Endothelial cell of umbilical vein (primary cell): ENCODE data around the gene CHRNA3. TPM values are rescaled to one million over a fixed set of nuclear protein-coding genes. Genes with fewer than 3 reads are reported as not detected.

ENCODE experiments used
- BruUV-seq: library from RNA; stranded (reverse); fragments of 400-500 nt; replicated peaks from 2 replicates; lab custom pipeline; 2021; lab: Mats Ljungman, UMichigan
- CTCF ChIA-PET: fragments of 300-600, 350-600 bp; sonication (Branson Sonifier 250); formaldehyde crosslinking; loops from one replicate; lab custom pipeline; 2021; ENCODE audit warnings: antibody characterized with exemption, inconsistent platforms; lab: Charles Lee
- POLR2A ChIA-PET: fragments of 300-600, 350-600 bp; sonication (Branson Sonifier 250); formaldehyde crosslinking; loops from one replicate; lab custom pipeline; 2021; ENCODE audit warnings: antibody characterized with exemption, inconsistent platforms; lab: Charles Lee
- DNase-seq: peaks from one replicate; pipeline ENCODE4 v3.0.0-alpha.2; 2011; ENCODE audit warnings: low read depth, low spot score
- FAIRE-seq: peaks from 2 replicates; lab custom pipeline; 2011; peaks lifted over from hg19 to GRCh38; lab: Jason Lieb, UNC
- H2AFZ ChIP-seq: 2 replicates; pipeline ENCODE4 v1.6.0; 2012; ENCODE audit warnings: low read depth, low read length, control low read depth, inconsistent platforms
- H3K27ac ChIP-seq: 2 replicates; pipeline ENCODE4 v1.5.1; 2011; ENCODE audit warnings: low read depth, mild to moderate bottlenecking, control low read depth, low read length, moderate library complexity; ENCODE audit not compliant: insufficient read depth
- H3K27me3 ChIP-seq, 2 experiments: 2 replicates each; pipeline versions ENCODE4 v1.6.0 to v1.6.1; 2011; ENCODE audit warnings: low read length in 2 of 2, mixed read lengths in 1 of 2; ENCODE audit not compliant: control insufficient read depth in 2 of 2, insufficient read depth in 2 of 2
- H3K36me3 ChIP-seq, 2 experiments: 2 replicates in 1 of 2; 3 replicates in 1 of 2; pipeline ENCODE4 v1.5.1; 2011; ENCODE audit warnings: low read length in 2 of 2, mild to moderate bottlenecking in 1 of 2, moderate library complexity in 1 of 2; ENCODE audit not compliant: control insufficient read depth in 2 of 2, insufficient read depth in 2 of 2; ENCODE audit errors: extremely low read depth in 1 of 2
- H3K4me1 ChIP-seq: 3 replicates; pipeline ENCODE4 v1.5.1; 2011; ENCODE audit warnings: mild to moderate bottlenecking, low read length; ENCODE audit not compliant: control insufficient read depth, insufficient read depth; ENCODE audit errors: extremely low read depth
- H3K4me2 ChIP-seq: 2 replicates; pipeline ENCODE4 v1.6.1; 2011; ENCODE audit warnings: low read length, control low read depth, mixed read lengths; ENCODE audit not compliant: insufficient read depth
- H3K4me3 ChIP-seq, 3 experiments: fragments of 200-600 bp in 1 of 3; sonication (generic), shearing (Covaris generic) in 1 of 3; replicated peaks in 1 of 3; 2 replicates each; pipeline ENCODE4 v1.5.1; 2011 to 2016; ENCODE audit warnings: control low read depth in 3 of 3, low read length in 3 of 3, mild to moderate bottlenecking in 2 of 3, inconsistent platforms in 1 of 3, low read depth in 1 of 3, moderate library complexity in 1 of 3; ENCODE audit not compliant: insufficient read depth in 1 of 3
- H3K79me2 ChIP-seq: 2 replicates; pipeline ENCODE4 v1.6.0; 2012; ENCODE audit warnings: low read length, inconsistent platforms; ENCODE audit not compliant: control insufficient read depth, insufficient read depth
- H3K9ac ChIP-seq: replicated peaks from 2 replicates; pipeline ENCODE3; 2011; ENCODE audit warnings: low read length, control low read depth; ENCODE audit not compliant: insufficient read depth; ENCODE audit errors: extremely low read depth
- H3K9me1 ChIP-seq: replicated peaks from 3 replicates; pipeline ENCODE4 v1.6.0; 2011; ENCODE audit warnings: mild to moderate bottlenecking, low read length; ENCODE audit not compliant: control insufficient read depth, insufficient read depth; ENCODE audit errors: extremely low read depth
- H3K9me3 ChIP-seq: replicated peaks from 2 replicates; pipeline ENCODE4 v1.5.1; 2012; ENCODE audit warnings: low read length, inconsistent platforms; ENCODE audit not compliant: control insufficient read depth, insufficient read depth
- H4K20me1 ChIP-seq: replicated peaks from 2 replicates; pipeline ENCODE3; 2011; ENCODE audit warnings: mild to moderate bottlenecking, low read length; ENCODE audit not compliant: control insufficient read depth, insufficient read depth; ENCODE audit errors: extremely low read depth
- CTCF ChIP-seq, 2 donors: IDR thresholded peaks; 1 replicate in 1 of 2; 2 replicates in 1 of 2; pipeline ENCODE4 v1.5.1; 2011; ENCODE audit warnings: low read length in 2 of 2, mild to moderate bottlenecking in 2 of 2, moderate library complexity in 2 of 2, control low read depth in 1 of 2, inconsistent platforms in 1 of 2, low read depth in 1 of 2; ENCODE audit not compliant: insufficient read depth in 1 of 2; ENCODE audit errors: extremely low read depth in 1 of 2
- EZH2 ChIP-seq: IDR thresholded peaks from 2 replicates; pipeline ENCODE4 v1.6.1; 2012; ENCODE audit warnings: borderline replicate concordance, low read depth, mild to moderate bottlenecking, moderate library complexity, low read length, inconsistent platforms; ENCODE audit not compliant: severe bottlenecking
- FOS ChIP-seq: IDR thresholded peaks from 2 replicates; pipeline ENCODE4 v1.6.1; 2011; ENCODE audit warnings: mild to moderate bottlenecking, low read length, moderate library complexity, borderline replicate concordance; ENCODE audit not compliant: insufficient read depth
- GATA2 ChIP-seq: IDR thresholded peaks from 2 replicates; pipeline ENCODE4 v1.7.0; 2011; ENCODE audit warnings: low read depth, mild to moderate bottlenecking, moderate library complexity, mixed read lengths, low read length; ENCODE audit not compliant: insufficient read length, insufficient read depth
- MAX ChIP-seq: IDR thresholded peaks from 2 replicates; pipeline ENCODE4 v1.6.1; 2011; ENCODE audit not compliant: insufficient read depth, insufficient read length
- MYC ChIP-seq: IDR thresholded peaks from one replicate; pipeline ENCODE4 v1.6.1; 2011; ENCODE audit warnings: mild to moderate bottlenecking, low read depth, low read length
- POLR2A ChIP-seq: IDR thresholded peaks from 2 replicates; pipeline ENCODE4 v1.6.1; 2012; ENCODE audit warnings: low read depth, mild to moderate bottlenecking, control low read depth, low read length
- POLR2AphosphoS5 ChIP-seq: IDR thresholded peaks from 2 replicates; pipeline ENCODE4 v1.6.1; 2012; ENCODE audit warnings: low read depth, mild to moderate bottlenecking, control low read depth, low read length, moderate library complexity; ENCODE audit not compliant: insufficient read depth
- dilution Hi-C: fragments of 300-500 bp; cut with MboI; formaldehyde crosslinking; loops from one replicate; pipeline ENCODE4 v1.15.0; 2019; ENCODE audit warnings: low sequenced_read_pairs; ENCODE audit not compliant: extremely low pct_ligation_motif_present
- intact Hi-C: fragments of 100-400 bp; cut with micrococcal nuclease; formaldehyde crosslinking; loops from one replicate; pipeline ENCODE4 v1.10.0; 2022
- polyA plus RNA-seq, 4 experiments: library from polyadenylated mRNA; depleted of rRNA in 3 of 4; stranded (reverse) in 3 of 4; unstranded in 1 of 4; fragments of >200 nt; gene quantifications; 2 replicates each; pipeline versions ENCODE4 v1.2.1 to v1.2.3, GENCODE V29; 2011 to 2012; ENCODE audit warnings: missing spikeins in 1 of 4
- total RNA-seq: library from RNA; stranded (reverse); gene quantifications from 2 replicates; pipeline ENCODE4 v1.2.3, GENCODE V29; 2021

The CHRNA3 gene
- total and polyA plus RNA-seq, 2 donors (not counting 3 experiments of a cell fraction or from before 2014, with no cell fraction given) = not detected

GRCh38 chr15:78551902-78552301, 68.9 kb downstream of the CHRNA3 start:
- no TSS peak for BruUV-seq
- Histone ChIP-seq H3K79me2 (no peaks in the 10 kb centered on the region), H3K9me3 (no peaks in the 10 kb centered on the region), H4K20me1 (no peaks in the 10 kb centered on the region), H3K27ac (no peak overlapping the region), H3K4me1 (no peaks in the 10 kb centered on the region), H3K9me1 (no peaks in the 10 kb centered on the region), H3K36me3 (peaks cover 13 to 15% of the 10 kb centered on the region in 2 experiments), H3K4me2 (no peak overlapping the region), H3K9ac (no peak overlapping the region), H3K27me3 (no peaks in the 10 kb centered on the region), H3K4me3 (no peak overlapping the region), H2AFZ (no peak overlapping the region)
- dilution Hi-C loops (no loop called here), intact Hi-C loops (no loop called here)
- TF ChIP-seq EZH2 (no peak), MAX (no peak)
- CTCF ChIA-PET = interaction anchor here (2.2 kb wide), 1 partner anchor 14 kb away, joined by 8 read pairs; the partner anchor contains the start of gene CHRNA5
- no peak for DNase-seq
- no peak for FAIRE-seq
- POLR2A ChIA-PET = no interaction called here

GRCh38 chr15:78550815-78551214, 70.0 kb downstream of the CHRNA3 start:
- Histone ChIP-seq H3K27ac (no peak overlapping the region), H3K27me3 (no peaks in the 10 kb centered on the region), H3K4me3 (no peak overlapping the region), H3K9me1 (no peaks in the 10 kb centered on the region), H2AFZ (no peak overlapping the region), H4K20me1 (no peaks in the 10 kb centered on the region), H3K9me3 (no peaks in the 10 kb centered on the region), H3K9ac (no peak overlapping the region), H3K36me3 (peaks cover 16 to 19% of the 10 kb centered on the region in 2 experiments), H3K4me1 (no peaks in the 10 kb centered on the region), H3K4me2 (no peak overlapping the region), H3K79me2 (no peaks in the 10 kb centered on the region)
- ChIA-PET POLR2A (no interaction called here), CTCF (no interaction called here)
- TF ChIP-seq FOS = no peak
- no peak for TF ChIP-seq POLR2A
- TF ChIP-seq CTCF (IDR thresholded peaks at IDR 0.05; ENCODE audit: extremely low read depth in 1 of 2, insufficient read depth in 1 of 2, low read depth in 1 of 2, low read length in 2 of 2) = no peak
- TF ChIP-seq EZH2 = no peak
- no peak for TF ChIP-seq GATA2
- TF ChIP-seq MYC = no peak
- TF ChIP-seq POLR2AphosphoS5 = no peak
- intact Hi-C loops (no loop called here), dilution Hi-C loops (no loop called here)
- FAIRE-seq = no peak
- BruUV-seq = no TSS peak
- no peak for DNase-seq
